B cell (primary cell): ENCODE measurements around the gene MAD1L1.

ENCODE experiments used
- EZH2 ChIP-seq: IDR thresholded peaks from 2 replicates; pipeline ENCODE4 v1.6.1; 2012; ENCODE audit warnings: borderline replicate concordance, low read depth, mild to moderate bottlenecking, moderate library complexity, low read length; ENCODE audit not compliant: insufficient read depth, poor library complexity, severe bottlenecking
- TF ChIP-seq, protein P1 (sequence below): fragments of 200-600 bp; IDR thresholded peaks from one replicate; pipeline ENCODE4 v1.8.0; 2022; ENCODE audit warnings: antibody characterized with exemption, mild to moderate bottlenecking

DNA sequence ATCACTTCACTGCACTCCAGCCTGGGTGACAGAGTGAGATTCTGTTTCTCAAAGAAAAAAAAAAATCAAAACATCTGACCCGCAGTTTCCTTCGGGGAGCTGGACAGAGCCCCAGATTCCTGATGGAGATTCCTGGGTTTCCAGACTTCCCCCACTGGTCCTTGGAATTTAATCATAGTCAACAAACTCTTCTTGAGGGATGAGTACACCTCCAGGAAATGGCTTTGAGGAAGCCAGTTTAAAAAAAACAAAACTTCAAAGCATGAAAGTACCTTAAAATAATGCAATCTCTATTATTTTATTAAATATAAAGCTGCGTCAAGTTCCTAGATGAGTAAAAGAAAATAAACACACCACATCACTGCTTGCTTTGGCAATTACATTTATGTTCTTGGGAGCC lies 1.2 kb upstream of the MAD1L1 start:
- TF ChIP-seq, protein P1, sequence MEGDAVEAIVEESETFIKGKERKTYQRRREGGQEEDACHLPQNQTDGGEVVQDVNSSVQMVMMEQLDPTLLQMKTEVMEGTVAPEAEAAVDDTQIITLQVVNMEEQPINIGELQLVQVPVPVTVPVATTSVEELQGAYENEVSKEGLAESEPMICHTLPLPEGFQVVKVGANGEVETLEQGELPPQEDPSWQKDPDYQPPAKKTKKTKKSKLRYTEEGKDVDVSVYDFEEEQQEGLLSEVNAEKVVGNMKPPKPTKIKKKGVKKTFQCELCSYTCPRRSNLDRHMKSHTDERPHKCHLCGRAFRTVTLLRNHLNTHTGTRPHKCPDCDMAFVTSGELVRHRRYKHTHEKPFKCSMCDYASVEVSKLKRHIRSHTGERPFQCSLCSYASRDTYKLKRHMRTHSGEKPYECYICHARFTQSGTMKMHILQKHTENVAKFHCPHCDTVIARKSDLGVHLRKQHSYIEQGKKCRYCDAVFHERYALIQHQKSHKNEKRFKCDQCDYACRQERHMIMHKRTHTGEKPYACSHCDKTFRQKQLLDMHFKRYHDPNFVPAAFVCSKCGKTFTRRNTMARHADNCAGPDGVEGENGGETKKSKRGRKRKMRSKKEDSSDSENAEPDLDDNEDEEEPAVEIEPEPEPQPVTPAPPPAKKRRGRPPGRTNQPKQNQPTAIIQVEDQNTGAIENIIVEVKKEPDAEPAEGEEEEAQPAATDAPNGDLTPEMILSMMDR, result no peak
- no peak for TF ChIP-seq EZH2
